ENCODE data around the gene BPIFB2. TPM values are rescaled to one million over a fixed set of nuclear protein-coding genes. Genes with fewer than 3 reads are reported as not detected.

Gene BPIFB2
- total RNA-seq, 4 donors from 2014 or later = 0.13 to 138 (median 0.15) TPM; not detected in 1

GRCh38 chr20:33068251-33068939 is 60.9 kb downstream of the BPIFB2 start:
- WGBS, 2 donors (ENCODE audit: low coverage in 1 of 2) = 70% methylated on average over 5 to 10 of the region's 12 CpGs
- ATAC-seq = no peak
- Histone ChIP-seq H3K4me3 (no peak overlapping the region), H3K36me3 (no peaks in the 10 kb centered on the region), H3K27ac (no peak overlapping the region), H3K27me3 (peaks cover 17% of the 10 kb centered on the region), H3K4me1 (no peaks in the 10 kb centered on the region), H3K9me3 (no peaks in the 10 kb centered on the region)
- no peak for TF ChIP-seq CTCF (IDR thresholded peaks at IDR 0.05)

GRCh38 chr20:33069673-33070072 is 62.2 kb downstream of the BPIFB2 start:
- no peak overlapping the region for H3K27ac ChIP-seq
- no peaks in the 10 kb centered on the region for H3K36me3 ChIP-seq
- TF ChIP-seq POLR2A (IDR thresholded peaks at IDR 0.05) (no peak), CTCF (IDR thresholded peaks at IDR 0.05) (no peak), POLR2AphosphoS5 (IDR thresholded peaks at IDR 0.05) (no peak)
- ATAC-seq = no peak
- no peak overlapping the region for H3K4me3 ChIP-seq
- H3K4me1 ChIP-seq = no peaks in the 10 kb centered on the region
- H3K27me3 ChIP-seq = peaks cover 20% of the 10 kb centered on the region
- no peaks in the 10 kb centered on the region for H3K9me3 ChIP-seq
- 68% methylated on average over 3 of the region's 9 CpGs; no CpG with 5 or more reads in 1 of the 2 donors for WGBS, 2 donors (ENCODE audit: low coverage in 1 of 2)

DNA sequence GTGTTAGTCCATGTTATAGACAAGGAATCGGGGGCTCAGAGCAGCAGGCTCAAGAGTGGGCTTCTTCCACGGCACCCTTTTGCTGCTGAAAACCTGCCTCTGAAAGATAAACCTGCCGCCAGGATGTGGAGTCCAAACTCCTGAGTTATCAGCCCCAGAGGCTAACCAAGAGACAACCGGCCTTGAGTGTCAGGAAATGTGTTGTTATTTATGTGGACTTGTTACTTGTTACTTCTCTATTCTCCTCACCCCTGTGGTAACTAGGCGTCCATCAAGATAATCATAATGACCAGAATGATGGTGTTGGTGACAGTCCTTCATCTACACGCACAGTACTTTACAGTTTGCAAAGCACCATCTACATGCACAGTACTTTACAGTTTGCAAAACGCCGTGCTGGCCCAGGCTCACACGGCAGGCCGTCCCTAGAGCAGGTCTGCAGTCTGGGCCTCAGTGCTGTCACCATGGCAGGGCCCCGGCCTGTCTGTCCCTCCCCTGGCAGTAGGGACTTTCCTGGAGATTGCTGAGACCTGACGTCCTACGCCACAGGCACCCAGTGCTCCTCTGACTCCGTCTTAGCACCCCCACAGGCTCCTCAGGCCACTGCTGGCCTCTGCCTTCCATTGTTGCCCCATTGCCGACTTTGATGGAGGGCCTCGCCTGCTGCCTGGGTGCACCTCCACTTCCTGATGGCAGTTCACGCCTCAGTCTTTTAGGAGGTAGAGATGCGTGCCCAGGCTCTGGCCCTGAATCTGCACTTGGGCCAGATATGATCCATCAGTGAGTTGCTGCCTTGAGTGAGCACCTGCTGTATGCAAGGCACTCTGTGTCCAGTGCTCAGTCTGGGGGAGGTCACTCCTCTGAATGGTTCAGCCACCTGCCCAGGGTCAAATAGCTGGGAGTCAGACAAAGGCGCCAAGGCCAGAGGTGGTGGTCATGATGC is 62.9 kb downstream of the BPIFB2 start:
- no peaks in the 10 kb centered on the region for H3K4me1 ChIP-seq
- ATAC-seq = no peak
- no peak overlapping the region for H3K27ac ChIP-seq
- no peaks in the 10 kb centered on the region for H3K9me3 ChIP-seq
- peaks cover 24% of the 10 kb centered on the region for H3K27me3 ChIP-seq
- TF ChIP-seq EP300 (IDR thresholded peaks at IDR 0.05) = no peak
- no peak for TF ChIP-seq CTCF (IDR thresholded peaks at IDR 0.05)
- TF ChIP-seq POLR2A (IDR thresholded peaks at IDR 0.05) = no peak
- TF ChIP-seq POLR2AphosphoS5 (IDR thresholded peaks at IDR 0.05) = no peak
- WGBS, 2 donors (ENCODE audit: low coverage in 1 of 2) = 61 to 73% methylated on average over 6 to 14 of the region's 19 CpGs
- H3K36me3 ChIP-seq = no peaks in the 10 kb centered on the region
- H3K4me3 ChIP-seq = no peak overlapping the region

- WGBS, 2 donors (ENCODE audit: low coverage in 1 of 2) = 100% methylated on average over 1 to 2 of the region's 5 CpGs
- no peak for ATAC-seq
- no peaks in the 10 kb centered on the region for H3K36me3 ChIP-seq
- H3K27ac ChIP-seq = no peak overlapping the region
- H3K4me3 ChIP-seq = no peak overlapping the region
- H3K27me3 ChIP-seq = peaks cover 32% of the 10 kb centered on the region
- no peak for TF ChIP-seq EP300 (IDR thresholded peaks at IDR 0.05)
- TF ChIP-seq POLR2AphosphoS5 (IDR thresholded peaks at IDR 0.05) = no peak
- TF ChIP-seq POLR2A (IDR thresholded peaks at IDR 0.05) = no peak
- no peaks in the 10 kb centered on the region for H3K4me1 ChIP-seq
- H3K9me3 ChIP-seq = no peaks in the 10 kb centered on the region
Measured at GRCh38 chr20:33071198-33071597, 63.7 kb downstream of the BPIFB2 start.

DNA sequence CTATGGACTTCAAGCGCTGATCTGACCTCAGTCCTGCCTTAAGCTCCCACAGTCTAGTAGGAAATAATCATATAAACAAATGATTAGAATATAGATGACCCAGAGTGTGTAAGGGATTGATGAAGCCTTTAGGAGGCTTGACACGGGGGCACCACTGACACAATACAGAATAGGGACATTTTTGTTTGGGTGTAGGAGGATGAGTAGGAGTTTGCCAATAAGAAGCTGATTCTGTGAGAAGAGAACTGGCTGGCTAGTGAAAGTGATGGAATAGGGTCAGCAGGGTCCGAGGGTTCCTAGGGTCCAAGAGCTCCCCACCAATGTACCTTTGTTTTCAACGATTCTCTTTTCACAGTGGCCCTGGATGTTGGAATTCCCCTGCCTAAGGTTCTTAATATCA is 64.9 kb downstream of the BPIFB2 start:
- peaks cover 43% of the 10 kb centered on the region for H3K27me3 ChIP-seq

More for the DNA sequence above, 64.9 kb downstream of the BPIFB2 start:
- no peak overlapping the region for H3K4me3 ChIP-seq
- ATAC-seq = no peak
- no peaks in the 10 kb centered on the region for H3K36me3 ChIP-seq
- H3K9me3 ChIP-seq = no peaks in the 10 kb centered on the region
- no peaks in the 10 kb centered on the region for H3K4me1 ChIP-seq
- 96 to 97% methylated on average over 3 to 4 of the region's 4 CpGs for WGBS, 2 donors (ENCODE audit: low coverage in 1 of 2)
- TF ChIP-seq POLR2A (IDR thresholded peaks at IDR 0.05) (no peak), POLR2AphosphoS5 (IDR thresholded peaks at IDR 0.05) (no peak), EP300 (IDR thresholded peaks at IDR 0.05) (no peak), CTCF (IDR thresholded peaks at IDR 0.05) (no peak)
- H3K27ac ChIP-seq = no peak overlapping the region
